Stimulated activated CD8-positive, alpha-beta memory T cell treated with anti-CD3 and anti-CD28 coated beads, Interleukin-4, amount 100 ng/mL, for 24 hours (primary cell): ENCODE measurements around the gene MEGF6.

Experiments
- DNase-seq: peaks from one replicate; pipeline ENCODE4 v3.0.0-alpha.2; 2020; ENCODE audit warnings: low read depth

Gene MEGF6

GRCh38 chr1:3645666-3646355 is 34.5 kb upstream of the MEGF6 start:
- no peak for DNase-seq

- no peak for DNase-seq
Measured at GRCh38 chr1:3645247-3645646, 33.9 kb upstream of the MEGF6 start.

- no peak for DNase-seq
Measured at GRCh38 chr1:3644273-3644672, 33.0 kb upstream of the MEGF6 start.

- no peak for DNase-seq
Measured at GRCh38 chr1:3642919-3643675, 31.8 kb upstream of the MEGF6 start.

DNA sequence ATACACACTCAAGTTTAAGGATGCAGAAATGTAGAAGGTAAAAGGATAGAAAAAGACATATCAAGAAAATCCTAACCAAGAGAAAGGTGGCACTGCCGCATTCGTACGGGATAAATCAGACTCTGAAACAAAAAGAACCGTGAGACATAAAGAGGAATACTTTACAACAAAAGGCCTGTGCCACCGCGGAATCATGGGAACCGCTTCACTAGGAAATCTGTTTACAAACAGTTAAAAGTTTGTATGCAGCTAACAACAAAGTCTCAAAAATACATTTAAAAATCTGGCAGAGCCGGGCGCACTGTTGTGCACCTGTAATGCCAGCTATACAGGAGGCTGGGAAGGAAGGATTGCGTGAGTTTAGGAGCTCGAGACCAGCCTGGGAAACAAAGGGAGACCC is 30.5 kb upstream of the MEGF6 start:
- no peak for DNase-seq

DNA sequence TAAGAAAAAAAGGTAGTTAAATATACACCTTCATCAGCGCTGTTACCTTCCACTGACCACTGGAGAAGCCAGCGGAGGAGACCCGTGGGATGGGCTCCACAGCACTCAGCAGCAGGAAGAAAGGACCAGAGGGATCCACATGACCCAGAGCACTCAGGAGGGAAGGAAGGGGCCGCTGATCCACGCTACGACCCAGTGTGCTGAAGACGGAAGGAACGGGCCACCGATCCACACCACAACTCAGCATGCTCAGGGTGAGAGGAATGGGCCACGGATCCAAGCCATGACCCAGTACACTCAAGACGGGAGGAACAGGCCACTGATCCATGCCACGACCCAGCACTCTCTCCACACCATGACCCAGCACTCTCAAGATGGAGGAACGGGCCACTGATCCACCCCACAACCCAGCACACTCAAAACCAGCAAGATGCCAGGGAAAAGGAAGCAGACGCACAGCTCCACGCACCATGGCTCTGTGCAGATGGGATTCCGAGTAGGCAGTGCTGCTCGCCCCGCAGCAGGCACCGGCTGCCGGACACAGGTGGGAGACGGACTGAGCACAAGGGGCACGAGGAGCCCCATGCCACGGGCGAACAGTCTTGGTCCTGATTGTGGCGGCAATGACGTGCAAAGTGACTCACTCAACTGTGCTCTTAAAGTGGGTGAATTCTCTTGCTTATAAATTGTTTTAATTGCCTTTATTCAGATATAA is 29.9 kb upstream of the MEGF6 start:
- DNase-seq = no peak

- DNase-seq = no peak
Measured at GRCh38 chr1:3640121-3640837, 29.0 kb upstream of the MEGF6 start.

GRCh38 chr1:3639397-3639911 is 28.1 kb upstream of the MEGF6 start:
- DNase-seq = no peak

GRCh38 chr1:3638676-3639075 is 27.4 kb upstream of the MEGF6 start:
- DNase-seq = no peak

- DNase-seq = no peak
Measured at GRCh38 chr1:3638027-3638426, 26.7 kb upstream of the MEGF6 start.

- no peak for DNase-seq
Measured at GRCh38 chr1:3636531-3636930, 25.2 kb upstream of the MEGF6 start.

GRCh38 chr1:3636080-3636479 is 24.8 kb upstream of the MEGF6 start:
- no peak for DNase-seq

- no peak for DNase-seq
Measured at GRCh38 chr1:3634059-3634800, 22.9 kb upstream of the MEGF6 start.

- DNase-seq = no peak
Measured at GRCh38 chr1:3633344-3634058, 22.2 kb upstream of the MEGF6 start.

- no peak for DNase-seq
Measured at GRCh38 chr1:3632716-3633343, 21.5 kb upstream of the MEGF6 start.

DNA sequence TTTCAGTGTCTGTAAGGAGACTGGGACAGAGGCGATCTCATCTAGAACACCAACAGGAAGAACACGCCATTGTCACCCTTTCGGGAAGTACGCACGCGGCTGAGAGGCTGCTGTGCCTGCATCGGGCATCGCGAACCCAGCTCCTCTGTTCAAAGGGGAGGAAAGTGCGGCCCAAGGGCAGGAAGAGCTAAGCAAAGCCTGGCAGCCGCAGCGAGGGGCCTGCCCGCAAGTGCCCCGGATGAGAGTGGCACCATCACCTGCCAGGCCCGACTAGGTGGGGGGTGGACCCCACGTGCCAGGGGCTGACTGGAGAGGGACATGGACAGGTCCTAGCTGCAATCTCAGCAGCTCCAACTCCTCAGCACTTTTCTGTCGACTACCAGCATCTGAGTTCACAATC is 21.0 kb upstream of the MEGF6 start:
- DNase-seq = no peak

DNA sequence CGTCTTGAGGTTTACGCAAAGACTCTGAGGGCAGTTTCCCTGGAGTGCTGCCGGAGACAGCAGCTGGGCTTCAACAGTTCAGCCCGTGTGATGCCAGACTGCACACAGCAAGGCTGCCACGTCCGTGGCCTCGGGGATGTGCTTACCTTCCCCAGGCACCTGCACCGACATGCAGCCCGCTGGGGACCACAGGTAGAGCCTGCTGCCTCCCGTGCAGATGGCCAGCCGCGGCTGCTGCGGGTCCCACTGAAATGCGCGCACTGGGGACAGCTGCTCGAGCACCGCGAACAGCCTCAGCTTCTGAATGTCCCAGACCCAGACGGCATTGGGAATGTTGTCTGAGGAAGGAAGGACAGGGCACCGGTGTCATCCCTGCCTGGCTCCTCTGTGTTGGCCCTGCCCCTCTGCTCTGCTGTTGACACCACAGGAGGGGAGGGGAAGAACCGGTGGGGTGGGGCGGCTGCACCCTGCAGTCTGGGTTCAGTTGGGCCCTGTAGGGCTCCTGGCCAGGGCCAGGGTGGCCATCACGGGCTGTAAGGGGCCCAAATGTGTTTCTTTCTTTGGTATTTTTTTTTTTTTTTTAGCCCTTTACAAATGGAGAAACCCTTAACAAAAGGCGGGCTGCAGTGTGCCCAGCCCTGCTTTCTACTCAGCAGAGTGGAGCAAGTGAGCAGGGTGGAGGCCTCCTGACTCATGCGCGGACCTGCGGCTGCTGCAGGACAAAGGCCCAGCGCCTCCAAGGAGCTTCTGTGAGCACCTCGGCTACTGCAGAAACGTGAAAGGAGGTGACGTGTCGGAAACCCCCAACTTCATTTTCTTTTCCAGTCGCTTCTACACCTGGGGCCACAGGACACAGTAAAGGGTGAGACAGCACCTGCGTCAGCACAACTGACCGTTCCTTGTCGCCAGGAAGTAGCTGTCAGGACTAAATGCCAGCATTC is 20.3 kb upstream of the MEGF6 start:
- DNase-seq = no peak

GRCh38 chr1:3630914-3631313 is 19.6 kb upstream of the MEGF6 start:
- no peak for DNase-seq

DNA sequence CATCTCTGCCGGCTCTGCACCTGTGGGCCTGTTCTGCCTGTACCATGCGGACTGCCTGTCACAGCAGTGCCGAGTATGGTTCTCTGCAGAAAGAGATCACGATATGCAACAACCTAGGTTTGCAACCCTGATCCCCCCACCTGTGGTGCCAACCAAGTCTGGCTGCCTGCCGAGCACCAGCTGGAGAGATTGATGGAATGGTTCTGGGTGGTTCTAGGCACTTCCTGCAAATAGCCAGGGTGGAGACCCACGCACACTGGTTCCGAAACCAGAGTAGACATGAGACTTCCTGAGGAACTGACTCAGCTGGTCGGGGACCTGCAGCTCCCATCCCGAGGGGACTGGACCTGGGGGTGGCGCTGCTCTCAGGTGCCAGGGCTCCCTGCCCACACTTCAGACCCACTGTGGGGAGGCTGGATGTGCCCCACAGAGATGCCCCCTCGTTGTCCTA is 18.9 kb upstream of the MEGF6 start:
- no peak for DNase-seq
